K562 (cell line): Measurements from ENCODE around the gene MICOS13. TPM values are rescaled to one million over a fixed set of nuclear protein-coding genes. Genes with fewer than 3 reads are reported as not detected.
A peak's percentile ranks its signal among the peaks of the same experiment; 100 is the strongest.

ENCODE experiments used
- ATF6 ChIP-seq: sonication (generic); formaldehyde crosslinking; IDR thresholded peaks from 2 replicates; pipeline ENCODE4 v1.4.0; 2020; ENCODE audit warnings: mild to moderate bottlenecking, missing genetic modification reagents
- BCLAF1 ChIP-seq, 2 experiments: fragments of 450-650 bp in 1 of 2; IDR thresholded peaks; 2 replicates each; pipeline ENCODE4 v1.6.1; 2011 to 2017; ENCODE audit warnings: low read depth in 2 of 2, antibody characterized with exemption in 1 of 2, borderline replicate concordance in 1 of 2, low read length in 1 of 2, mild to moderate bottlenecking in 1 of 2, mixed read lengths in 1 of 2; ENCODE audit not compliant: control insufficient read depth in 1 of 2
- CC2D1A ChIP-seq: fragments of 450-650 bp; IDR thresholded peaks from 2 replicates; pipeline ENCODE4 v1.6.1; 2017; ENCODE audit warnings: mild to moderate bottlenecking
- CGGBP1 ChIP-seq: fragments of 250-450 bp; sonication (Bioruptor Pico); IDR thresholded peaks from 2 replicates; pipeline ENCODE4 v1.9.0; 2021; ENCODE audit warnings: mild to moderate bottlenecking
- DEAF1 ChIP-seq: fragments of 450-650 bp; formaldehyde crosslinking; IDR thresholded peaks from 2 replicates; pipeline ENCODE4 v1.4.0; 2020; ENCODE audit warnings: mild to moderate bottlenecking, moderate library complexity
- ELF4 ChIP-seq: fragments of 450-650 bp; formaldehyde crosslinking; IDR thresholded peaks from 2 replicates; pipeline ENCODE4 v1.4.0; 2022; ENCODE audit warnings: missing genetic modification characterization
- NFIC ChIP-seq: fragments of 450-650 bp; IDR thresholded peaks from 2 replicates; pipeline ENCODE4 v1.6.1; 2017; ENCODE audit warnings: mild to moderate bottlenecking, inconsistent platforms
- POLR3G ChIP-seq: IDR thresholded peaks from 2 replicates; pipeline ENCODE4 v1.6.1; 2011; ENCODE audit not compliant: insufficient read length, insufficient replicate concordance; ENCODE audit errors: extremely low read depth
- SAFB2 ChIP-seq: fragments of 200-400 bp; formaldehyde crosslinking; IDR thresholded peaks from 2 replicates; pipeline ENCODE4 v1.6.1; 2018; ENCODE audit warnings: borderline replicate concordance, low read length, low read depth, moderate library complexity; ENCODE audit not compliant: severe bottlenecking
- SAP30 ChIP-seq: fragments of 200-600 bp; sonication (generic); IDR thresholded peaks from 2 replicates; pipeline ENCODE4 v1.6.1; 2012; ENCODE audit warnings: borderline replicate concordance, low read depth, mild to moderate bottlenecking, moderate library complexity, low read length, control low read depth, inconsistent platforms; ENCODE audit not compliant: insufficient read depth, poor library complexity, severe bottlenecking
- TARDBP ChIP-seq: fragments of 450-650 bp; IDR thresholded peaks from 2 replicates; pipeline ENCODE4 v1.6.1; 2016
- TGIF2 ChIP-seq: sonication (generic); formaldehyde crosslinking; IDR thresholded peaks from 2 replicates; pipeline ENCODE4 v1.8.1; 2022; ENCODE audit warnings: mild to moderate bottlenecking, missing genetic modification reagents, moderate library complexity
- TSC22D4 ChIP-seq: fragments of 450-650 bp; IDR thresholded peaks from 2 replicates; pipeline ENCODE4 v1.6.1; 2016; ENCODE audit warnings: missing genetic modification characterization, missing biosample characterization, control low read depth
- polyA plus RNA-seq, 8 experiments: library from polyadenylated mRNA; depleted of rRNA in 4 of 8; stranded (reverse) in 5 of 8; unstranded in 3 of 8; fragments of >200 nt; fragmentation: Nextera tagmentation in 2 of 8; fragmentation: Illumina TruSeq in 1 of 8; extraction: Ambion mirVana in 2 of 8; extraction: Trizol in 1 of 8; gene quantifications; 2 replicates each; pipeline versions ENCODE4 v1.2.1 to v1.2.3, GENCODE V29; 2011 to 2014; ENCODE audit warnings: inconsistent platforms in 1 of 8, missing spikeins in 1 of 8
- total RNA-seq, 7 experiments: library from RNA; depleted of rRNA in 6 of 7; stranded (reverse); fragments of >200 nt in 6 of 7; fragmentation: Illumina TruSeq in 2 of 7; extraction: Trizol in 2 of 7; gene quantifications; 2 replicates each; pipeline versions ENCODE4 v1.2.1 to v1.2.3, GENCODE V29; 2011 to 2021; ENCODE audit warnings: low replicate concordance in 1 of 7
- TF ChIP-seq, protein P1 (sequence below): sonication (generic); formaldehyde crosslinking; IDR thresholded peaks from 2 replicates; pipeline ENCODE4 v1.8.0; 2022; ENCODE audit warnings: mild to moderate bottlenecking, missing genetic modification reagents
- TF ChIP-seq, protein P2 (sequence below): sonication (generic); formaldehyde crosslinking; IDR thresholded peaks from 2 replicates; pipeline ENCODE4 v1.8.1; 2023; ENCODE audit warnings: mild to moderate bottlenecking, missing genetic modification reagents, moderate library complexity
- TF ChIP-seq, protein P3 (sequence below): sonication (generic); formaldehyde crosslinking; IDR thresholded peaks from 2 replicates; pipeline ENCODE4 v1.8.0; 2022; ENCODE audit warnings: missing genetic modification reagents, mild to moderate bottlenecking, moderate library complexity, borderline replicate concordance

MICOS13 gene
- total and polyA plus RNA-seq, 9 of the 15 experiments (the other 6 are each of a cell fraction or from before 2014, with no cell fraction given), result 15.5 to 220 (median 49.4) TPM

DNA sequence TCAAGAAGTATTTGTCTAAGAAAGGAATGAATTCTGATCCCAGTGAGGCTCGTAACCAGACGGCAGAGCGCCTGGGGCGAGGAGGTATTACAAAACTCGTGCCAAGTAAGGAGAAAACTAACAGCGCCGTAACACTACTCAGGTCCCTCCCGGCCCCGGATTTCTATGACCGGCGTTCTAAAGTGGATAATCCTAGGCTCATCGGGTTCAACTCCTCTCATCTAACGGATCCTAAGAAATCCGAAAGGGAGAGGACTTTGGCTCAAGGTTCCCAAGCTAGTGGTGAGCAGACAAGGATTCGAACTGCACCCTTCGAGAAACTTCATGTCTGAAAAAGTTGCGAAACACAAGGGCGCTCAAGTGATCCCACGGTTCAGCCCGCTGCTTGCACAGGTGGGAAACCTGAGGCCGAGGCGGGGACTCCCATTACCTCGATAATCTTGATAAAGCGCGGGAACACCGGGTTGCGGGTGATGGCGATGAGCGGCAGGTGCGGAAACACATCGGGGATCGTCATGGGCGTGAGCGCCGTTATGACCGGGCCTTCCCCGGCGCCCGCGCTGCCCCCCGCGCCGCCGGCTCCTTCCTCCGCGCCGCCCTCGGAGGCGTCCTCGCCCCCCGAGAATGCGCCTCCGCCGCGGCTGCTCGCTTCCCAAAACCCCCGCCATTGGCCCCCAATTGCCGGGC, 39.1 kb upstream of the MICOS13 start (continued):
- TF ChIP-seq, protein P1, sequence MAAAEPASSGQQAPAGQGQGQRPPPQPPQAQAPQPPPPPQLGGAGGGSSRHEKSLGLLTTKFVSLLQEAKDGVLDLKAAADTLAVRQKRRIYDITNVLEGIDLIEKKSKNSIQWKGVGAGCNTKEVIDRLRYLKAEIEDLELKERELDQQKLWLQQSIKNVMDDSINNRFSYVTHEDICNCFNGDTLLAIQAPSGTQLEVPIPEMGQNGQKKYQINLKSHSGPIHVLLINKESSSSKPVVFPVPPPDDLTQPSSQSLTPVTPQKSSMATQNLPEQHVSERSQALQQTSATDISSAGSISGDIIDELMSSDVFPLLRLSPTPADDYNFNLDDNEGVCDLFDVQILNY (CRISPR knock-in tag), result no peak
- TF ChIP-seq ELF4 (CRISPR knock-in tag) (no peak), CC2D1A (no peak), CGGBP1 (no peak), DEAF1 (no peak), TARDBP (no peak), NFIC (no peak), BCLAF1 (IDR thresholded peaks at IDR 0.05; ENCODE audit: borderline replicate concordance in 1 of 2, control insufficient read depth in 1 of 2, low read depth in 2 of 2, low read length in 1 of 2) (no peak), TGIF2 (CRISPR knock-in tag) (no peak), POLR3G (no peak), TSC22D4 (no peak), ATF6 (CRISPR knock-in tag) (0 out of 2 replicates have a peak, but pooled peaks have one; percentile 69), SAP30 (no peak), SAFB2 (no peak)
- TF ChIP-seq, protein P2, sequence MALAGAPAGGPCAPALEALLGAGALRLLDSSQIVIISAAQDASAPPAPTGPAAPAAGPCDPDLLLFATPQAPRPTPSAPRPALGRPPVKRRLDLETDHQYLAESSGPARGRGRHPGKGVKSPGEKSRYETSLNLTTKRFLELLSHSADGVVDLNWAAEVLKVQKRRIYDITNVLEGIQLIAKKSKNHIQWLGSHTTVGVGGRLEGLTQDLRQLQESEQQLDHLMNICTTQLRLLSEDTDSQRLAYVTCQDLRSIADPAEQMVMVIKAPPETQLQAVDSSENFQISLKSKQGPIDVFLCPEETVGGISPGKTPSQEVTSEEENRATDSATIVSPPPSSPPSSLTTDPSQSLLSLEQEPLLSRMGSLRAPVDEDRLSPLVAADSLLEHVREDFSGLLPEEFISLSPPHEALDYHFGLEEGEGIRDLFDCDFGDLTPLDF, result no peak
- TF ChIP-seq, protein P3, sequence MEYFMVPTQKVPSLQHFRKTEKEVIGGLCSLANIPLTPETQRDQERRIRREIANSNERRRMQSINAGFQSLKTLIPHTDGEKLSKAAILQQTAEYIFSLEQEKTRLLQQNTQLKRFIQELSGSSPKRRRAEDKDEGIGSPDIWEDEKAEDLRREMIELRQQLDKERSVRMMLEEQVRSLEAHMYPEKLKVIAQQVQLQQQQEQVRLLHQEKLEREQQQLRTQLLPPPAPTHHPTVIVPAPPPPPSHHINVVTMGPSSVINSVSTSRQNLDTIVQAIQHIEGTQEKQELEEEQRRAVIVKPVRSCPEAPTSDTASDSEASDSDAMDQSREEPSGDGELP (CRISPR knock-in tag), result no peak
